ENCODE data around the gene PNMT. TPM values are rescaled to one million over a fixed set of nuclear protein-coding genes. Genes with fewer than 3 reads are reported as not detected.

Gene PNMT
- total and polyA plus RNA-seq, 2 of the 4 experiments (the other 2 are of a cell fraction) = not detected

DNA sequence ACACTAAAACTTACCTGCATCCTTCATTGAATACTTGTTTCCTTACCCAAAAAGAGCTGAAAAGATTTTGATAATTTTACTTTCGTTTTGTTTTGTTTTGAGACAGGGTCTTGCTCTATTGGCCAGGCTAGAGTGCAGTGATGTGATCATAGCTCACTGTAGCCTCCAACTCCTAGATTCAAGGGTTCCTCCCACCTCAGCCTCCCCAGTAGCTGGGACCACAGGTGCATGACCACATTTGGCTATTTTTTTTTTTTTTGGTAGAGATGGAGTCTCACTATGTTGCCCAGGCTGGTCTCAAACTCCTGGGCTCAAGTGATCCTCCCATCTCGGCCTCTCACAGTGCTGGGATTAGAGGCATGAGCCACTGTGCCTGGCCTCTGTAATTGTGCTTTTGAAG lies 13.1 kb upstream of the PNMT start:
- no peak overlapping the region for H2BK20ac ChIP-seq (ENCODE audit: low read depth, low read length)
- no peak overlapping the region for H3K18ac ChIP-seq (ENCODE audit: low read depth, low read length)
- no peak overlapping the region for H2AK9ac ChIP-seq (replicated peaks; ENCODE audit: low read depth, low read length, poor library complexity)
- no peaks in the 10 kb centered on the region; the same call in 1 of the 2 replicates for H3K9me1 ChIP-seq (ENCODE audit: insufficient read depth, low read length)
- dilution Hi-C loops (cut with HindIII; ENCODE audit: low sequenced_read_pairs, unreplicated experiment) = no loop called here
- no peak overlapping the region for H2AFZ ChIP-seq (replicated peaks; ENCODE audit: low read length, poor library complexity)
- no peak overlapping the region for H3K14ac ChIP-seq (replicated peaks; ENCODE audit: low read depth, low read length)
- H3K9ac ChIP-seq (ENCODE audit: low read depth, low read length) = no peak overlapping the region
- H2BK15ac ChIP-seq (ENCODE audit: low read depth, low read length) = no peak overlapping the region
- no peak overlapping the region for H2BK120ac ChIP-seq (ENCODE audit: low read depth, low read length)
- no peak overlapping the region for H3K4ac ChIP-seq (ENCODE audit: low read depth, low read length)
- H4K20me1 ChIP-seq (ENCODE audit: insufficient read depth, low read length) = peaks cover 21% of the 10 kb centered on the region
- no peaks in the 10 kb centered on the region for H3K4me1 ChIP-seq (ENCODE audit: control insufficient read depth, insufficient read depth, low read length)
- no peak overlapping the region for H4K91ac ChIP-seq (ENCODE audit: insufficient read depth, low read depth, low read length)
- H2BK5ac ChIP-seq (ENCODE audit: low read depth, low read length, poor library complexity, severe bottlenecking) = no peak overlapping the region
- in situ Hi-C loops (cut with MboI; ENCODE audit: low sequenced_read_pairs) = no loop called here
- H2AK5ac ChIP-seq (ENCODE audit: low read depth, low read length) = no peak overlapping the region
- no peak overlapping the region for H3K23ac ChIP-seq (ENCODE audit: low read depth, low read length)
- peaks cover 22% of the 10 kb centered on the region for H3K36me3 ChIP-seq (ENCODE audit: control insufficient read depth, insufficient read depth, low read length)
- no peak overlapping the region for H3K4me3 ChIP-seq (ENCODE audit: insufficient read depth, low read depth, low read length)
- H3K79me1 ChIP-seq (ENCODE audit: low read depth in 1 of 2, low read length in 2 of 2) = peaks cover 12 to 24% of the 10 kb centered on the region in 2 experiments
- H4K5ac ChIP-seq (ENCODE audit: low read depth, low read length) = no peak overlapping the region
- no peak for TF ChIP-seq CHD1 (IDR thresholded peaks at IDR 0.05; ENCODE audit: low read depth, low read length)
- TF ChIP-seq MXI1 (IDR thresholded peaks at IDR 0.05; ENCODE audit: borderline replicate concordance, low read depth, low read length) = no peak
- TF ChIP-seq POLR2A (IDR thresholded peaks at IDR 0.05; ENCODE audit: low read depth, low read length) = no peak
- TF ChIP-seq MAZ (IDR thresholded peaks at IDR 0.05; ENCODE audit: borderline replicate concordance, low read depth, low read length) = no peak
- no peak for TF ChIP-seq FOS (IDR thresholded peaks at IDR 0.05; ENCODE audit: low read depth, low read length)
- TF ChIP-seq RFX5 (IDR thresholded peaks at IDR 0.05; ENCODE audit: low read depth, low read length) = no peak
- no peak for TF ChIP-seq MAFK (IDR thresholded peaks at IDR 0.05; ENCODE audit: low read depth, low read length)
- no peak for TF ChIP-seq RCOR1 (IDR thresholded peaks at IDR 0.05; ENCODE audit: insufficient replicate concordance, low read length)
- TF ChIP-seq, protein P1, sequence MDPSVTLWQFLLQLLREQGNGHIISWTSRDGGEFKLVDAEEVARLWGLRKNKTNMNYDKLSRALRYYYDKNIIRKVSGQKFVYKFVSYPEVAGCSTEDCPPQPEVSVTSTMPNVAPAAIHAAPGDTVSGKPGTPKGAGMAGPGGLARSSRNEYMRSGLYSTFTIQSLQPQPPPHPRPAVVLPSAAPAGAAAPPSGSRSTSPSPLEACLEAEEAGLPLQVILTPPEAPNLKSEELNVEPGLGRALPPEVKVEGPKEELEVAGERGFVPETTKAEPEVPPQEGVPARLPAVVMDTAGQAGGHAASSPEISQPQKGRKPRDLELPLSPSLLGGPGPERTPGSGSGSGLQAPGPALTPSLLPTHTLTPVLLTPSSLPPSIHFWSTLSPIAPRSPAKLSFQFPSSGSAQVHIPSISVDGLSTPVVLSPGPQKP (IDR thresholded peaks at IDR 0.05; ENCODE audit: borderline replicate concordance, low read depth, low read length) = no peak
- TF ChIP-seq, protein P2, sequence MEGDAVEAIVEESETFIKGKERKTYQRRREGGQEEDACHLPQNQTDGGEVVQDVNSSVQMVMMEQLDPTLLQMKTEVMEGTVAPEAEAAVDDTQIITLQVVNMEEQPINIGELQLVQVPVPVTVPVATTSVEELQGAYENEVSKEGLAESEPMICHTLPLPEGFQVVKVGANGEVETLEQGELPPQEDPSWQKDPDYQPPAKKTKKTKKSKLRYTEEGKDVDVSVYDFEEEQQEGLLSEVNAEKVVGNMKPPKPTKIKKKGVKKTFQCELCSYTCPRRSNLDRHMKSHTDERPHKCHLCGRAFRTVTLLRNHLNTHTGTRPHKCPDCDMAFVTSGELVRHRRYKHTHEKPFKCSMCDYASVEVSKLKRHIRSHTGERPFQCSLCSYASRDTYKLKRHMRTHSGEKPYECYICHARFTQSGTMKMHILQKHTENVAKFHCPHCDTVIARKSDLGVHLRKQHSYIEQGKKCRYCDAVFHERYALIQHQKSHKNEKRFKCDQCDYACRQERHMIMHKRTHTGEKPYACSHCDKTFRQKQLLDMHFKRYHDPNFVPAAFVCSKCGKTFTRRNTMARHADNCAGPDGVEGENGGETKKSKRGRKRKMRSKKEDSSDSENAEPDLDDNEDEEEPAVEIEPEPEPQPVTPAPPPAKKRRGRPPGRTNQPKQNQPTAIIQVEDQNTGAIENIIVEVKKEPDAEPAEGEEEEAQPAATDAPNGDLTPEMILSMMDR (conservative IDR thresholded peaks at IDR 0.05; ENCODE audit: low read depth, low read length) = no peak
- no peak for TF ChIP-seq RAD21 (IDR thresholded peaks at IDR 0.05; ENCODE audit: low read length)
- no peak for TF ChIP-seq CEBPB (IDR thresholded peaks at IDR 0.05; ENCODE audit: low read depth, low read length)
- TF ChIP-seq, protein P3, sequence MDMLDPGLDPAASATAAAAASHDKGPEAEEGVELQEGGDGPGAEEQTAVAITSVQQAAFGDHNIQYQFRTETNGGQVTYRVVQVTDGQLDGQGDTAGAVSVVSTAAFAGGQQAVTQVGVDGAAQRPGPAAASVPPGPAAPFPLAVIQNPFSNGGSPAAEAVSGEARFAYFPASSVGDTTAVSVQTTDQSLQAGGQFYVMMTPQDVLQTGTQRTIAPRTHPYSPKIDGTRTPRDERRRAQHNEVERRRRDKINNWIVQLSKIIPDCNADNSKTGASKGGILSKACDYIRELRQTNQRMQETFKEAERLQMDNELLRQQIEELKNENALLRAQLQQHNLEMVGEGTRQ (IDR thresholded peaks at IDR 0.05; ENCODE audit: low read depth, low read length) = no peak
- TF ChIP-seq BHLHE40 (IDR thresholded peaks at IDR 0.05; ENCODE audit: low read depth, low read length) = no peak
- TF ChIP-seq NFE2L2 (IDR thresholded peaks at IDR 0.05; ENCODE audit: low read depth, low read length) = no peak
- no CpG with 5 or more reads among the region's 2 CpGs for WGBS, 2 experiments (ENCODE audit: extremely low coverage in 2 of 2, insufficient read length in 1 of 2)
- no TSS peak for BruUV-seq (replicated peaks)
- no peaks in the 10 kb centered on the region for H3K27me3 ChIP-seq (ENCODE audit: control insufficient read depth, insufficient read depth, low read length)
- ChIA-PET POLR2A (ENCODE audit: unreplicated experiment) (no interaction called here), CTCF (interaction anchor here (1.0 to 1.8 kb wide), 2 partner anchors 11 to 239 kb away, joined by 3 to 7 read pairs; no protein-coding TSS in a partner anchor)
- no peak overlapping the region for H3K56ac ChIP-seq (ENCODE audit: extremely low read depth, insufficient read depth, low read length)
- H3K9me3 ChIP-seq (ENCODE audit: control insufficient read depth, insufficient read depth, low read length) = no peaks in the 10 kb centered on the region
- ATAC-seq (ENCODE audit: low read depth) (no peak), DNase-seq (no peak)
- H3K27ac ChIP-seq (ENCODE audit: insufficient read depth, low read length) = no peak overlapping the region
- no peak overlapping the region for H3K4me2 ChIP-seq (ENCODE audit: low read depth, low read length)
- intact Hi-C loops (cut with micrococcal nuclease) = no loop called here
- no peak overlapping the region for H4K8ac ChIP-seq (ENCODE audit: low read depth in 2 of 2, low read length in 2 of 2)

All from IMR-90 (cell line).